OCI-LY1 (cell line): ENCODE measurements around the gene DYNLT2.

Experiments used
- H2AFZ ChIP-seq: fragments of 200-600 bp; sonication (generic), shearing (Covaris generic); 2 replicates; pipeline ENCODE4 v1.6.0; 2014; ENCODE audit warnings: antibody characterized with exemption, mild to moderate bottlenecking, low read length
- H3F3A ChIP-seq: fragments of 200-600 bp; sonication (generic), shearing (Covaris generic); 2 replicates; pipeline ENCODE4 v1.6.0; 2014; ENCODE audit warnings: mild to moderate bottlenecking, antibody characterized with exemption, low read length, moderate library complexity; ENCODE audit not compliant: insufficient read depth
- H3K27ac ChIP-seq: fragments of 200-600 bp; sonication (generic); 2 replicates; pipeline ENCODE4 v1.5.1; 2014; ENCODE audit warnings: low read length, mixed run types, mild to moderate bottlenecking, low read depth; ENCODE audit not compliant: poor library complexity, severe bottlenecking
- H3K27me3 ChIP-seq: fragments of 200-600 bp; sonication (generic); 2 replicates; pipeline ENCODE4 v1.6.0; 2014; ENCODE audit warnings: antibody characterized with exemption, mild to moderate bottlenecking, low read length, moderate library complexity; ENCODE audit not compliant: insufficient read depth
- H3K36me3 ChIP-seq: fragments of 200-600 bp; sonication (generic); 2 replicates; pipeline ENCODE4 v1.6.1; 2014; ENCODE audit warnings: mild to moderate bottlenecking, antibody characterized with exemption, low read length, moderate library complexity, mixed read lengths; ENCODE audit not compliant: insufficient read depth
- H3K4me1 ChIP-seq: fragments of 200-600 bp; sonication (generic); 2 replicates; pipeline ENCODE4 v1.5.1; 2014; ENCODE audit warnings: mild to moderate bottlenecking, low read length, moderate library complexity; ENCODE audit not compliant: insufficient read depth, severe bottlenecking
- H3K4me2 ChIP-seq: fragments of 200-600 bp; sonication (generic), shearing (Covaris generic); 2 replicates; pipeline ENCODE4 v1.6.1; 2014; ENCODE audit warnings: low read length
- H3K4me3 ChIP-seq: fragments of 200-600 bp; sonication (generic); 2 replicates; pipeline ENCODE4 v1.5.1; 2014; ENCODE audit warnings: low read length, low read depth, mild to moderate bottlenecking, mixed read lengths; ENCODE audit not compliant: poor library complexity, severe bottlenecking
- H3K79me2 ChIP-seq: fragments of 200-600 bp; shearing (Covaris generic); 2 replicates; pipeline ENCODE4 v1.6.1; 2016; ENCODE audit warnings: mixed run types, low read length, mixed read lengths; ENCODE audit not compliant: insufficient read depth
- H3K9ac ChIP-seq: fragments of 200-600 bp; sonication (generic), shearing (Covaris generic); 2 replicates; pipeline ENCODE4 v1.6.1; 2014; ENCODE audit warnings: mild to moderate bottlenecking, low read length, mixed read lengths
- H3K9me2 ChIP-seq: fragments of 200-600 bp; sonication (generic), shearing (Covaris generic); 2 replicates; pipeline ENCODE4 v1.6.1; 2014; ENCODE audit warnings: low read depth, mild to moderate bottlenecking, low read length, mixed read lengths
- H3K9me3 ChIP-seq: fragments of 200-600 bp; shearing (Covaris generic); 2 replicates; pipeline ENCODE4 v1.6.1; 2014; ENCODE audit warnings: low read length, mixed read lengths
- H4K20me1 ChIP-seq: fragments of 200-600 bp; sonication (generic), shearing (Covaris generic); 2 replicates; pipeline ENCODE4 v1.6.0; 2016; ENCODE audit warnings: mild to moderate bottlenecking, low read length; ENCODE audit not compliant: insufficient read depth
- CTCF ChIP-seq: fragments of 200-600 bp; sonication (generic), shearing (Covaris generic); IDR thresholded peaks from 2 replicates; pipeline ENCODE4 v1.5.1; 2017; ENCODE audit warnings: mild to moderate bottlenecking, antibody characterized with exemption, low read length, moderate library complexity, mixed read lengths
- EZH2 ChIP-seq: fragments of 200-600 bp; sonication (generic), shearing (Covaris generic); IDR thresholded peaks from 2 replicates; pipeline ENCODE4 v1.8.0; 2017; ENCODE audit warnings: borderline replicate concordance, mixed run types, mild to moderate bottlenecking, antibody characterized with exemption, low read length, moderate library complexity, mixed read lengths

The DYNLT2 gene

GRCh38 chr6:169799474-169799926, 48.1 kb upstream of the DYNLT2 start:
- H3K36me3 ChIP-seq: no peaks in the 10 kb centered on the region
- no peaks in the 10 kb centered on the region for H3K79me2 ChIP-seq
- no peak overlapping the region for H3K4me2 ChIP-seq
- H2AFZ ChIP-seq: no peak overlapping the region
- H3F3A ChIP-seq: no peaks in the 10 kb centered on the region
- H4K20me1 ChIP-seq: no peaks in the 10 kb centered on the region
- H3K27ac ChIP-seq: no peak overlapping the region
- H3K9me3 ChIP-seq: no peaks in the 10 kb centered on the region
- no peak overlapping the region for H3K9ac ChIP-seq
- H3K27me3 ChIP-seq: no peaks in the 10 kb centered on the region
- peaks cover 12% of the 10 kb centered on the region for H3K4me1 ChIP-seq
- TF ChIP-seq CTCF (no peak), EZH2 (no peak)
- H3K4me3 ChIP-seq: no peak overlapping the region
- no peaks in the 10 kb centered on the region for H3K9me2 ChIP-seq

GRCh38 chr6:169798764-169799473, 47.5 kb upstream of the DYNLT2 start:
- Histone ChIP-seq H3K9me3 (no peaks in the 10 kb centered on the region), H3K9ac (no peak overlapping the region)

GRCh38 chr6:169795196-169795595, 43.8 kb upstream of the DYNLT2 start:
- Histone ChIP-seq H2AFZ (no peak overlapping the region), H3K27ac (no peak overlapping the region), H3K9me3 (no peaks in the 10 kb centered on the region), H3K36me3 (no peaks in the 10 kb centered on the region), H3K9ac (no peak overlapping the region), H4K20me1 (no peaks in the 10 kb centered on the region), H3K4me3 (no peak overlapping the region), H3F3A (no peaks in the 10 kb centered on the region), H3K79me2 (no peaks in the 10 kb centered on the region), H3K9me2 (no peaks in the 10 kb centered on the region), H3K27me3 (no peaks in the 10 kb centered on the region), H3K4me1 (peaks cover 7% of the 10 kb centered on the region), H3K4me2 (no peak overlapping the region)
- TF ChIP-seq CTCF (no peak), EZH2 (no peak)

More at GRCh38 chr6:169798764-169799473, 47.5 kb upstream of the DYNLT2 start:
- Histone ChIP-seq H4K20me1 (no peaks in the 10 kb centered on the region), H3K36me3 (no peaks in the 10 kb centered on the region), H3K9me2 (no peaks in the 10 kb centered on the region), H3K4me1 (peaks cover 12% of the 10 kb centered on the region), H3K4me2 (no peak overlapping the region), H3F3A (no peaks in the 10 kb centered on the region), H3K4me3 (no peak overlapping the region), H3K27ac (no peak overlapping the region), H3K27me3 (no peaks in the 10 kb centered on the region), H3K79me2 (no peaks in the 10 kb centered on the region), H2AFZ (no peak overlapping the region)
- TF ChIP-seq EZH2 (no peak), CTCF (no peak)
